ENCODE data around the gene MYL11. TPM values are rescaled to one million over a fixed set of nuclear protein-coding genes. Genes with fewer than 3 reads are reported as not detected.

The MYL11 gene
- total RNA-seq, 3 donors from 2014 or later (not counting 1 experiment from before 2014, with no cell fraction given): 2.9 to 8.0 (median 7.2) TPM

DNA sequence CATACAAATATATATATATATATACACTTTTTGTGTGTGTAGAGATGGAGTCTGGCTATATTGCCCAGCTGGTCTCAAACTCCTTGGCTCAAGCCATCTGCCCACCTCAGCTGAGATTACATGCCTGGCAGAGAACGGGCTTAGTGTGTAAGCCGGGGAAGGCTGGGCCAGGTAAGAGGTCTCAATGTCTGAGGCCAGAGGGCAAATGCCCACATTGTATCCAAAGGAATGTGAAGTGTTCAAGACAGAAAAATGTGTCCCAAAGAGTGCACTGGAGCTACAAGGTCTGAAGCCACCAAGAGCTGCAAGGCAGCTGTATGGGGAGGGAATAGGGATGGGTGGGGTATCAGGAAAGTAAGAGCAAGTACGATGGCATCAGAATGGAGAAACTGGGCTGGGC, 28.3 kb upstream of the MYL11 start:
- Mint-ChIP-seq H3K36me3 (no peaks in the 10 kb centered on the region), H3K4me1 (peaks cover 26% of the 10 kb centered on the region in 2 donors), H3K4me3 (no peak overlapping the region), H3K27me3 (ENCODE audit: low read depth in 2 of 2) (no peaks in the 10 kb centered on the region), H3K9me3 (no peaks in the 10 kb centered on the region), H3K27ac (no peak overlapping the region)
- Histone ChIP-seq H3K27me3 (ENCODE audit: control insufficient read depth, insufficient read depth, low read length) (no peaks in the 10 kb centered on the region), H3K9me3 (ENCODE audit: control insufficient read depth, insufficient read depth, low read length) (no peaks in the 10 kb centered on the region), H3K36me3 (ENCODE audit: control insufficient read depth, insufficient read depth, low read length) (peaks cover 5% of the 10 kb centered on the region), H3K27ac (ENCODE audit: low read length) (no peak overlapping the region), H3K4me1 (ENCODE audit: control insufficient read depth, insufficient read depth, low read length) (peaks cover 33% of the 10 kb centered on the region), H3K4me3 (ENCODE audit: low read length) (no peak overlapping the region)
- DNase-seq: no peak
- TF ChIP-seq, protein P1, sequence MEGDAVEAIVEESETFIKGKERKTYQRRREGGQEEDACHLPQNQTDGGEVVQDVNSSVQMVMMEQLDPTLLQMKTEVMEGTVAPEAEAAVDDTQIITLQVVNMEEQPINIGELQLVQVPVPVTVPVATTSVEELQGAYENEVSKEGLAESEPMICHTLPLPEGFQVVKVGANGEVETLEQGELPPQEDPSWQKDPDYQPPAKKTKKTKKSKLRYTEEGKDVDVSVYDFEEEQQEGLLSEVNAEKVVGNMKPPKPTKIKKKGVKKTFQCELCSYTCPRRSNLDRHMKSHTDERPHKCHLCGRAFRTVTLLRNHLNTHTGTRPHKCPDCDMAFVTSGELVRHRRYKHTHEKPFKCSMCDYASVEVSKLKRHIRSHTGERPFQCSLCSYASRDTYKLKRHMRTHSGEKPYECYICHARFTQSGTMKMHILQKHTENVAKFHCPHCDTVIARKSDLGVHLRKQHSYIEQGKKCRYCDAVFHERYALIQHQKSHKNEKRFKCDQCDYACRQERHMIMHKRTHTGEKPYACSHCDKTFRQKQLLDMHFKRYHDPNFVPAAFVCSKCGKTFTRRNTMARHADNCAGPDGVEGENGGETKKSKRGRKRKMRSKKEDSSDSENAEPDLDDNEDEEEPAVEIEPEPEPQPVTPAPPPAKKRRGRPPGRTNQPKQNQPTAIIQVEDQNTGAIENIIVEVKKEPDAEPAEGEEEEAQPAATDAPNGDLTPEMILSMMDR (IDR thresholded peaks at IDR 0.05): no peak
- no peak for ATAC-seq
- 99% methylated on average over 3 of the region's 3 CpGs for WGBS (ENCODE audit: insufficient coverage)
- intact Hi-C loops (cut with micrococcal nuclease): no loop called here

DNA sequence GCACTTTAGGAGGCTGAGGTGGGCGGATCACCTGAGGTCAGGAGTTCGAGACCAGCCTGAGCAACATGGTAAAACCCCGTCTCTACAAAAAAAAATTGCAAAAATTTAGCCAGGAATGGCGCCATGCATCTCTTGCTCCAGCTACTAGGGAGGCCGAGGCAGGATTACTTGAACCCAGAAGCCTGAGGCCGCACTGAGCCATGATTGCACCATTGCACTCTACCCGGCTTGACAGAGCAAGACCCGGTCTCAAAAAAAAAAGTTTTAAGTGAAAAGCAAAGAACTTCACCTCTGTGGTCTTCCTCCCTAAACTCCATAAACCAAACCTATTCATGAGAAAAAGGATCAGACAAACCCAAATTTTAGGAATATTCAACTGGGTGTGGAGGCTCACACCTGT, 26.5 kb upstream of the MYL11 start:
- no peaks in the 10 kb centered on the region for H3K9me3 Mint-ChIP-seq
- H3K36me3 Mint-ChIP-seq: no peaks in the 10 kb centered on the region
- TF ChIP-seq, protein P1 (IDR thresholded peaks at IDR 0.05): no peak
- H3K27me3 ChIP-seq (ENCODE audit: control insufficient read depth, insufficient read depth, low read length): no peaks in the 10 kb centered on the region
- DNase-seq (no peak), ATAC-seq (no peak)
- WGBS (ENCODE audit: insufficient coverage): 98% methylated on average over 8 of the region's 8 CpGs
- H3K27ac ChIP-seq (ENCODE audit: low read length): no peak overlapping the region
- H3K4me1 ChIP-seq (ENCODE audit: control insufficient read depth, insufficient read depth, low read length): peaks cover 45% of the 10 kb centered on the region
- no peak overlapping the region for H3K27ac Mint-ChIP-seq
- intact Hi-C loops (cut with micrococcal nuclease): no loop called here
- H3K4me3 Mint-ChIP-seq: no peak overlapping the region
- H3K27me3 Mint-ChIP-seq (ENCODE audit: low read depth in 2 of 2): no peaks in the 10 kb centered on the region
- no peaks in the 10 kb centered on the region for H3K9me3 ChIP-seq (ENCODE audit: control insufficient read depth, insufficient read depth, low read length)
- peaks cover 41 to 44% of the 10 kb centered on the region in 2 donors for H3K4me1 Mint-ChIP-seq
- no peak overlapping the region for H3K4me3 ChIP-seq (ENCODE audit: low read length)
- H3K36me3 ChIP-seq (ENCODE audit: control insufficient read depth, insufficient read depth, low read length): peaks cover 24% of the 10 kb centered on the region

DNA sequence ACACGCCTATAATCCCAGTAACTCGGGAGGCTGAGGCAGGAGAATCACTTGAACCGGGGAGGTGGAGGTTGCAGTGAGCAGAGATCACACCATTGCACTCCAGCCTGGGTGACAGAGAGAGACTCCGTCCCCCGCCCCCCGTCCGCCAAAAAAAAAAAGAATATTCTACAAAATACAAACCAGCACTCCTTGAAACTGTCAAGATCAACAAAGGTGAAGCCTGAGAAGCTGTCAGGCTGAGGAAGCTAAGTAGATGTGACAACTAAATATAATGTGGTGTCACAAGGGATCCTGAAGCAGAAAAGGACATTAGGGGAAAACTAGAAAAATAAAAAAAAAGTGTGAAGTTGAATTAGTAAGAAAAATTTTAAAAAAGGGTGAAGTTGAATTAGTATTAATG, 25.7 kb upstream of the MYL11 start:
- no peak overlapping the region for H3K4me3 ChIP-seq (ENCODE audit: low read length)
- Mint-ChIP-seq H3K4me1 (peaks cover 47 to 52% of the 10 kb centered on the region in 2 donors), H3K27me3 (ENCODE audit: low read depth in 2 of 2) (no peaks in the 10 kb centered on the region), H3K36me3 (no peaks in the 10 kb centered on the region), H3K27ac (peak overlapping the region; percentile 88 to 94), H3K9me3 (no peaks in the 10 kb centered on the region), H3K4me3 (peak overlapping the region; percentile 70)
- TF ChIP-seq, protein P1 (IDR thresholded peaks at IDR 0.05): no peak
- H3K36me3 ChIP-seq (ENCODE audit: control insufficient read depth, insufficient read depth, low read length): peaks cover 28% of the 10 kb centered on the region
- intact Hi-C loops (cut with micrococcal nuclease): no loop called here
- no peaks in the 10 kb centered on the region for H3K9me3 ChIP-seq (ENCODE audit: control insufficient read depth, insufficient read depth, low read length)
- DNase-seq: no peak
- WGBS (ENCODE audit: insufficient coverage): 75% methylated on average over 5 of the region's 7 CpGs
- peaks cover 52% of the 10 kb centered on the region for H3K4me1 ChIP-seq (ENCODE audit: control insufficient read depth, insufficient read depth, low read length)
- H3K27me3 ChIP-seq (ENCODE audit: control insufficient read depth, insufficient read depth, low read length): no peaks in the 10 kb centered on the region
- no peak for ATAC-seq
- H3K27ac ChIP-seq (ENCODE audit: low read length): peak overlapping the region; percentile 82

DNA sequence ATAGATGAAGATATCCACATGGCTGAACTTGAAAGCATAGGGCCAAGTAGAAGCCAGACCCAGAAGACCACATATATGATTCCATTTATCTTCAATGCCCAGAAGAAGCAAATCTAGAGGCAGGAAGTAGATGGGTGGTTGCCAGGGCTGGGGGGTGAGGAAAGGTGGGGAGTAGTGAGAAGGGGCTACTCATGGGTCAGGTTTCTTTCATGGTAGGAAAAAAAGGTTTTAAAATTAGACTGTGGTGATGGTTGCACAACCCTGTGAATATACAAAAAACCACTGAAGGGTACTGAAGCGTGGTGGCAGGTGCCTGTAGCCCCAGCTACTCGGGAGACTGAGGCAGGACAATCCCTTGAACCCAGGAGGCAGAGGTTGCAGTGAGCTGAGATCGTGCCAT, 24.9 kb upstream of the MYL11 start:
- Histone ChIP-seq H3K9me3 (ENCODE audit: control insufficient read depth, insufficient read depth, low read length) (no peaks in the 10 kb centered on the region), H3K27ac (ENCODE audit: low read length) (peak overlapping the region; percentile 82), H3K4me3 (ENCODE audit: low read length) (no peak overlapping the region), H3K36me3 (ENCODE audit: control insufficient read depth, insufficient read depth, low read length) (peaks cover 28% of the 10 kb centered on the region), H3K4me1 (ENCODE audit: control insufficient read depth, insufficient read depth, low read length) (peaks cover 59% of the 10 kb centered on the region), H3K27me3 (ENCODE audit: control insufficient read depth, insufficient read depth, low read length) (no peaks in the 10 kb centered on the region)
- TF ChIP-seq, protein P1 (IDR thresholded peaks at IDR 0.05): no peak
- intact Hi-C loops (cut with micrococcal nuclease): loop anchor here (1.0 to 2.0 kb wide), 4 partner anchors 14 to 67 kb away; partner anchors contain the start of gene TBC1D10B
- H3K4me3 Mint-ChIP-seq: peak overlapping the region; percentile 70
- peak in 1 of 2 donors; percentile 19 for DNase-seq
- peak; percentile 35 to 43 (median 41) for ATAC-seq
- H3K27me3 Mint-ChIP-seq (ENCODE audit: low read depth in 2 of 2): no peaks in the 10 kb centered on the region
- H3K4me1 Mint-ChIP-seq: peaks cover 55 to 59% of the 10 kb centered on the region in 2 donors
- WGBS (ENCODE audit: insufficient coverage): 19% methylated on average over 3 of the region's 3 CpGs
- H3K27ac Mint-ChIP-seq: peak overlapping the region; percentile 88 to 94
- H3K36me3 Mint-ChIP-seq: no peaks in the 10 kb centered on the region
- no peaks in the 10 kb centered on the region for H3K9me3 Mint-ChIP-seq
